NCI-H460 (cell line): Measurements from ENCODE around the gene PCDHB15. TPM values are rescaled to one million over a fixed set of nuclear protein-coding genes. Genes with fewer than 3 reads are reported as not detected.
A peak's percentile ranks its signal among the peaks of the same experiment; 100 is the strongest.
"Not testable (repeated sequence)": the region's sequence is repeated elsewhere in the genome, so short reads cannot be mapped to it uniquely, and the experiment has no call there.

Experiments used
- DNase-seq: peaks from one replicate; pipeline ENCODE4 v3.0.0-alpha.2; 2016; ENCODE audit warnings: low read depth; ENCODE audit errors: extremely low read depth
- polyA plus RNA-seq: library from polyadenylated mRNA; depleted of rRNA; stranded (reverse); fragments of >200 nt; gene quantifications from 2 replicates; pipeline ENCODE4 v1.2.3, GENCODE V29; 2014; cell fraction: nucleus; rRNA removed
- total RNA-seq: library from RNA; depleted of rRNA; stranded (reverse); fragments of >200 nt; shearing (Covaris generic); gene quantifications from 2 replicates; pipeline ENCODE4 v1.2.3, GENCODE V29; 2014; rRNA removed

The PCDHB15 gene
- total RNA-seq: 0.12 and 0.20 TPM in 2 replicates
- 0.21 and 0.29 TPM in 2 replicates for polyA plus RNA-seq

DNA sequence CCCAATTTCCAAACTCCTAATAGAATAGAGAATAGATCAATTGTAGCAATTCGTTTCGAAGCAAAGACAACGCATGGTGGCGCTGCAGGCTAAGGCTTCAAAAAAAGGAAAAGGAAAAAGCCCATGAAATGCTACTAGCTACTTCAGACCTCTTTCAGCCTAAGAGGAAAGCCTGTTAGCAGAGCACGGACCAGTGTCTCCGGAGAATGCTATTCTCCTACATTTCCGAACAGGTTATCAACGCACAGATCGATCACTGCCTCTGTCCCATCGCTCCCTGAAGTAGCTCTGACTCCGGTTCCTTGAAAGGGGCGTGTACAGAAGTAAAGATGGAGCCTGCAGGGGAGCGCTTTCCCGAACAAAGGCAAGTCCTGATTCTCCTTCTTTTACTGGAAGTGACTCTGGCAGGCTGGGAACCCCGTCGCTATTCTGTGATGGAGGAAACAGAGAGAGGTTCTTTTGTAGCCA is at the start of gene PCDHB15:
Gene PCDHB15 (plus strand): TSS at position 146 of the 468 bp plus-strand sequence. CDS start 184 bp downstream, at position 330.
- DNase-seq: no peak

DNA sequence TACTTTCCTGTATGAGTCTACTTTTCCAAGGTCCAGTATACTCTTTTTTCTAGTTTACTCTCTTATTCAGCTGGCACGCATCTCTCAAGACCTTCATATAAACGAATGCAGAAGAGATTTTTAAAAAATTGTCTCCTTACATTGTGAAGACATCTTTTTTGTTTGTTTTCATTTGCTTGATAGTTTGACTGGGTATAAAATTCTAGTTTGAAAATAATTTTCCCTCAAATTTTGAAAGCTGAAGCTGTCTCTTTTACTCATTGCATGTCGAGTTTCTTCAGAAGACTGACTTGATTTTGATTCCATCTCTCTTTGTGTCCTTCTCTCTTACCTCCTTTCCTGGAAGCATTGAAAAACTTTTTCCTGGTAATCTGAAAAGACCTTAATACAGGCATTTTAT is 48.8 kb upstream of the PCDHB15 start:
- no peak for DNase-seq

DNA sequence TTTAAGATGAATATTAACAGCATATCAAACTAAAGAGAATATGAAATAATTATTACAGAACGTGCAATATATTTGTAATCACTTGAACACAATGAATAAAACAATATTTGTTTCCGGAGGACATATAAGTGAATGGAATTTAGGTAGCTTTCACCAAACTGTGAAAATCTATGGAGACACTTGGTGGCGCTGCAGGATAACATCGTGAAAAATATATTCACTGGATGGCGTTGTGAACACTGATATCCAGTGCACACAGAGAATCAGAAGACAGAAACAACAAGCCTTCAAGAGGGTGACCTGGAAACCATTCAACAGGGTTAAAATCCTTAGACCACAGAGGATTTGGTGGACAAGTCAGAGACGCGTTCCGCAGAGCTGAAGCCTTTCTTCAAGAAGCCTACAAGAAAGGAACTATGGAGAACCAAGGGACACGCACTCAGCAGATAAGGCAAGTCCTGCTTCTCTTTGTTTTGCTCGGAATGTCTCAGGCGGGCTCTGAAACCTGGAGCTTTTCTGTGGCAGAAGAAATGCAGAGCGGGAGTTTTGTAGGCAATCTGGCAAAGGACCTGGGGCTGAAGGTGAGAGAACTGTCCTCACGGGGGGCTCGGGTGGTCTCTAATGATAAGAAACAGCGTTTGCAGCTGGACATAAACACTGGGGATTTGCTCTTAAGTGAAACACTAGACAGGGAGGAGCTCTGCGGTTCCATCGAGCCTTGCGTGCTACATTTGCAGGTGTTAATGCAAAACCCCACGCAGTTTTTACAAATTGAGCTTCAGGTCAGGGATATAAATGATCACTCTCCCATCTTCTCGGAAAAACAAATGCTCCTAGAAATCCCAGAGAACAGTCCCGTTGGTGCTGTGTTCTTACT is 45.6 kb upstream of the PCDHB15 start, which contains the start of gene PCDHB11:
Gene PCDHB11 (plus strand): TSS at position 269 of the 877 bp plus-strand sequence. CDS start 148 bp downstream, at position 417.
- DNase-seq: peak; percentile 69

DNA sequence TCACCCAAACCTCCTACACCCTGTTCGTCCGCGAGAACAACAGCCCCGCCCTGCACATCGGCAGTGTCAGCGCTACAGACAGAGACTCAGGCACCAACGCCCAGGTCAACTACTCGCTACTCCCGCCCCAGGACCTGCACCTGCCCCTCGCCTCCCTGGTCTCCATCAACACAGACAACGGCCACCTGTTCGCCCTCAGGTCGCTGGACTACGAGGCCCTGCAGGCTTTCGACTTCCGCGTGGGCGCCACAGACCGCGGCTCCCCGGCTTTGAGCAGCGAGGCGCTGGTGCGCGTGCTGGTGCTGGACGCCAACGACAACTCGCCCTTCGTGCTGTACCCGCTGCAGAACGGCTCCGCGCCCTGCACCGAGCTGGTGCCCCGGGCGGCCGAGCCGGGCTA is 44.1 kb upstream of the PCDHB15 start:
- not testable (repeated sequence) for DNase-seq

DNA sequence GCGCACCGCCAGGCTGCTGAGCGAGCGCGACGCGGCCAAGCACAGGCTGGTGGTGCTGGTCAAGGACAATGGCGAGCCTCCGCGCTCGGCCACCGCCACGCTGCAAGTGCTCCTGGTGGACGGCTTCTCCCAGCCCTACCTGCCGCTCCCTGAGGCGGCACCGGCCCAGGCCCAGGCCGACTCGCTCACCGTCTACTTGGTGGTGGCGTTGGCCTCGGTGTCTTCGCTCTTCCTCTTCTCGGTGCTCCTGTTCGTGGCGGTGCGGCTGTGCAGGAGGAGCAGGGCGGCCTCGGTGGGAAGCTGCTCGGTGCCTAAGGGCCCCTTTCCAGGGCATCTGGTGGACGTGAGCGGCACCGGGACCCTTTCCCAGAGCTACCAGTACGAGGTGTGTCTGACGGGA is 43.5 kb upstream of the PCDHB15 start:
- not testable (repeated sequence) for DNase-seq

DNA sequence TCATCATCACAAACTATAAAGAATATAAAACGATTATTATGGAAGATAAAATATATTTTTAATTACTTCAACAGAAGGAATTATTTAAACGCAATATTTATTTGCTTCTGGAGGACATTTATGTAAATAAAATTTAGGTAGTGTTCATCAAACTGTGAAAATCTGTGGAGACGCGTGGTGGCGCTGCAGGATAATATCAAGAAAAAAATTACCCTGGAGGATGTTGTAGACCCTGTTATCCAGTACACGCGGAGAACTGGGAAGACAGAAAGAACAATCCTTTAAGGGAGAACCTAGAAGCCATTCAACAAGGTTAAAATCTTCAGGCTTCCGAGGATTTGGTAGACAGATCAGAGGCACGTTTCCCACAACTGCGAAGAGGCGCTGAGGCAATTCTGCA is 36.7 kb upstream of the PCDHB15 start, which contains the start of gene PCDHB12:
Gene PCDHB12 (plus strand): TSS at position 242 of the 400 bp plus-strand sequence. CDS start 189 bp downstream, outside the sequence.
- peak; percentile 20 for DNase-seq

DNA sequence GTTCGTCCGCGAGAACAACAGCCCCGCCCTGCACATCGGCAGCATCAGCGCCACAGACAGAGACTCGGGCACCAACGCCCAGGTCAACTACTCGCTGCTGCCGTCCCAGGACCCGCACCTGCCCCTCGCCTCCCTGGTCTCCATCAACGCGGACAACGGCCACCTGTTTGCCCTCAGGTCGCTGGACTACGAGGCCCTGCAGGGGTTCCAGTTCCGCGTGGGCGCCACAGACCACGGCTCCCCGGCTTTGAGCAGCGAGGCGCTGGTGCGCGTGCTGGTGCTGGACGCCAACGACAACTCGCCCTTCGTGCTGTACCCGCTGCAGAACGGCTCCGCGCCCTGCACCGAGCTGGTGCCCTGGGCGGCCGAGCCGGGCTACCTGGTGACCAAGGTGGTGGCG is 34.9 kb upstream of the PCDHB15 start:
- not testable (repeated sequence) for DNase-seq

DNA sequence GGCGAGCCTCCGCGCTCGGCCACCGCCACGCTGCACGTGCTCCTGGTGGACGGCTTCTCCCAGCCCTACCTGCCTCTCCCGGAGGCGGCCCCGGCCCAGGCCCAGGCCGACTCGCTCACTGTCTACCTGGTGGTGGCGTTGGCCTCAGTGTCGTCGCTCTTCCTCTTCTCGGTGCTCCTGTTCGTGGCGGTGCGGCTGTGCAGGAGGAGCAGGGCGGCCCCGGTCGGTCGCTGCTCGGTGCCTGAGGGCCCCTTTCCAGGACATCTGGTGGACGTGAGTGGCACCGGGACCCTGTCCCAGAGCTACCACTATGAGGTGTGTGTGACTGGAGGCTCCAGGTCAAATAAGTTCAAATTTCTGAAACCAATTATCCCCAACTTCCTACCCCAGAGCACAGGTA is 34.3 kb upstream of the PCDHB15 start:
- DNase-seq: not testable (repeated sequence)

DNA sequence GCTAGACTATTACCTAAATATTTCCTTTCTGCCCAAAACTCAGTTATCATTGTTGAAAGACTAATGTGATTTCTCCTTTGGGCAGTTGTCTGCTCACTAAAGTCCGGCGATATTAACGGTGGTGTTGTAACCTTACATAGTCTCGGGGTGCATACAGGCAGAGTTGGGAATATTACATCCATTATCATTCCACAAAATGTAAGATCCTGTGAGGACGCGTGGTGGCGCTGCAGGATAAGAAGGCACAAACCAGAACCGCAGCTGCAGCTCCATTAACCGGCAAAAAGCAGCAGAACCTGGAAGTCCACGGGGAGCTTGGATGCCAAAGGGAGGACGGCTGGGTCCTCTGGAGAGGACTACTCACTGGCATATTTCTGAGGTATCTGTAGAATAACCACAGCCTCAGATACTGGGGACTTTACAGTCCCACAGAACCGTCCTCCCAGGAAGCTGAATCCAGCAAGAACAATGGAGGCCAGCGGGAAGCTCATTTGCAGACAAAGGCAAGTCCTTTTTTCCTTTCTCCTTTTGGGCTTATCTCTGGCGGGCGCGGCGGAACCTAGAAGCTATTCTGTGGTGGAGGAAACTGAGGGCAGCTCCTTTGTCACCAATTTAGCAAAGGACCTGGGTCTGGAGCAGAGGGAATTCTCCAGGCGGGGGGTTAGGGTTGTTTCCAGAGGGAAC is 31.4 kb upstream of the PCDHB15 start, which contains the start of gene PCDHB13:
Gene PCDHB13 (plus strand): TSS at position 264 of the 684 bp plus-strand sequence. CDS start 205 bp downstream, at position 469.
- peak; percentile 63 for DNase-seq

DNA sequence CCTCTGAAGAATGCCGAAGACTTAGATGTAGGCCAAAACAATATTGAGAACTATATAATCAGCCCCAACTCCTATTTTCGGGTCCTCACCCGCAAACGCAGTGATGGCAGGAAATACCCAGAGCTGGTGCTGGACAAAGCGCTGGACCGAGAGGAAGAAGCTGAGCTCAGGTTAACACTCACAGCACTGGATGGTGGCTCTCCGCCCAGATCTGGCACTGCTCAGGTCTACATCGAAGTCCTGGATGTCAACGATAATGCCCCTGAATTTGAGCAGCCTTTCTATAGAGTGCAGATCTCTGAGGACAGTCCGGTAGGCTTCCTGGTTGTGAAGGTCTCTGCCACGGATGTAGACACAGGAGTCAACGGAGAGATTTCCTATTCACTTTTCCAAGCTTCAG is 30.6 kb upstream of the PCDHB15 start:
- not testable (repeated sequence) for DNase-seq

DNA sequence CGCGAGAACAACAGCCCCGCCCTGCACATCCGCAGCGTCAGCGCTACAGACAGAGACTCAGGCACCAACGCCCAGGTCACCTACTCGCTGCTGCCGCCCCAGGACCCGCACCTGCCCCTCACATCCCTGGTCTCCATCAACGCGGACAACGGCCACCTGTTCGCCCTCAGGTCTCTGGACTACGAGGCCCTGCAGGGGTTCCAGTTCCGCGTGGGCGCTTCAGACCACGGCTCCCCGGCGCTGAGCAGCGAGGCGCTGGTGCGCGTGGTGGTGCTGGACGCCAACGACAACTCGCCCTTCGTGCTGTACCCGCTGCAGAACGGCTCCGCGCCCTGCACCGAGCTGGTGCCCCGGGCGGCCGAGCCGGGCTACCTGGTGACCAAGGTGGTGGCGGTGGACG is 29.7 kb upstream of the PCDHB15 start:
- DNase-seq: not testable (repeated sequence)

DNA sequence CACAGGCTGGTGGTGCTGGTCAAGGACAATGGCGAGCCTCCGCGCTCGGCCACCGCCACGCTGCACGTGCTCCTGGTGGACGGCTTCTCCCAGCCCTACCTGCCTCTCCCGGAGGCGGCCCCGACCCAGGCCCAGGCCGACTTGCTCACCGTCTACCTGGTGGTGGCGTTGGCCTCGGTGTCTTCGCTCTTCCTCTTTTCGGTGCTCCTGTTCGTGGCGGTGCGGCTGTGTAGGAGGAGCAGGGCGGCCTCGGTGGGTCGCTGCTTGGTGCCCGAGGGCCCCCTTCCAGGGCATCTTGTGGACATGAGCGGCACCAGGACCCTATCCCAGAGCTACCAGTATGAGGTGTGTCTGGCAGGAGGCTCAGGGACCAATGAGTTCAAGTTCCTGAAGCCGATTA is 29.2 kb upstream of the PCDHB15 start:
- not testable (repeated sequence) for DNase-seq

DNA sequence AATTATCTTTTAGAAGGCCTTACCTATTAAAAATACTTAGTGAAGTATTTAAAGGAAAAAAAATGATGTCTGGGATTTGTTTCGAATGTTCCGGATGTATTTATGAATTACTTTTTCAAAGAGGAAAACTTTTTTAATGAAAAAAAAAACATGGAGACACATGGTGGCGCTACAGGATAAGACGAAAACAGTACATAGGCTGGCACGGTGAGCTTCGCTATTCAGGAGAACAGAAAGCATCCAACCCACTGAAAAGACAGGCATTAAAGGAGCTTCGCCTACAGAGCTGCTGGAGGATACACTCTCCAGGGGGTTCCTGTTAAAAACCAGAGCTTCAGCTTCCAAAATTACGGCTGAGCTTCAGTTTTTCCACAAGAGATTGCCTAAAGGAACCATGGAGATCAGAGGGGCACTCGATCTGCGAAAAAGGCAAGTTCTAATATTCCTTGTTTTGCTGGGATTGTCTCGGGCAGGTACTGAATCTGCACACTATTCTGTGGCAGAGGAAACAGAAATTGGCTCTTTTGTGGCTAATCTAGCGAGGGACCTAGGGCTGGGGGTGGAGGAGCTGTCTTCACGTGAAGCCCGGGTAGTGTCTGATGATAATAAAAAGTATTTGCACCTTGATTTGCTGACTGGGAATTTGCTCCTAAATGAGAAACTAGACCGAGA is 21.9 kb upstream of the PCDHB15 start, which contains the start of gene PCDHB14:
Gene PCDHB14 (plus strand): TSS at position 232 of the 672 bp plus-strand sequence. CDS start 163 bp downstream, at position 395.
- DNase-seq: peak; percentile 48

DNA sequence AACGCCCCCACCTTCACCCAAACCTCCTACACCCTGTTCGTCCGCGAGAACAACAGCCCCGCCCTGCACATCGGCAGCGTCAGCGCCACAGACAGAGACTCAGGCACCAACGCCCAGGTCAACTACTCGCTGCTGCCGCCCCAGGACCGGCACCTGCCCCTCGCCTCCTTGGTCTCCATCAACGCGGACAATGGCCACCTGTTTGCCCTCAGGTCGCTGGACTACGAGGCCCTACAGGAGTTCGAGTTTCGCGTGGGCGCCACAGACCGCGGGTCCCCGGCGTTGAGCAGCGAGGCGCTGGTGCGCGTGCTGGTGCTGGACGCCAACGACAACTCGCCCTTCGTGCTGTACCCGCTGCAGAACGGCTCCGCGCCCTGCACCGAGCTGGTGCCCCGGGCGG is 20.4 kb upstream of the PCDHB15 start:
- not testable (repeated sequence) for DNase-seq

DNA sequence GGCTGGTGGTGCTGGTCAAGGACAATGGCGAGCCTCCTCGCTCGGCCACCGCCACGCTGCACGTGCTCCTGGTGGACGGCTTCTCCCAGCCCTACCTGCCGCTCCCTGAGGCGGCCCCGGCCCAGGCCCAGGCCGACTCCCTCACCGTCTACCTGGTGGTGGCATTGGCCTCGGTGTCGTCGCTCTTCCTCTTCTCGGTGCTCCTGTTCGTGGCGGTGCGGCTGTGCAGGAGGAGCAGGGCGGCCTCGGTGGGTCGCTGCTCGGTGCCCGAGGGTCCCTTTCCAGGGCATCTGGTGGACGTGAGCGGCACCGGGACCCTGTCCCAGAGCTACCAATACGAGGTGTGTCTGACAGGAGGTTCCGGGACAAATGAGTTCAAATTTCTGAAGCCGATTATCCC is 19.8 kb upstream of the PCDHB15 start:
- DNase-seq: not testable (repeated sequence)

DNA sequence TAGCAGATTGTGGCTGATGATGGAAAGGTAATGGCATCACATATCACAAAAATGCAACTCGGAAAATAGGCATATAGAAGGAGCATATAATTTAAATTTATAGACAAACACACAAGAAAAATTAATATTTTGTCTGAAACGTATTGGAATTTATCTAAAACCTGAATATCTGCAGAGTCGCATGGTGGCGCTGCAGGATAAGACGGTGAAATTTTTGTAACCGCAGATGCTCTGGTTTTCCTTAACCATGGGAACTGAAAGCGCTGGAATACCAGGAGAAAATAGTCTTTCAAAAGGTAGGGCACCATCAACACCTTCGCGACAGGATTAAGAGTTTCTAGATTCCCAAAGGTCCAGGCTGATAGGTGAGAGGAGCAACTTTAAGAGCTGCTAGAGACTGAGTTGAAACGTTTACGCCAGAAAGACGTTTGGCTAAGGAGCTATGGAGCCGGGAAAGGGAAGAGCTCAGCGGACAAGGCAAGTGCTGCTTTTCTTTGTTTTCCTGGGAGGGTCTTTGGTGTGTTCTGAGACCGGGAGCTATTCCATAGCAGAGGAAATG is 11.0 kb upstream of the PCDHB15 start:
- no peak for DNase-seq

DNA sequence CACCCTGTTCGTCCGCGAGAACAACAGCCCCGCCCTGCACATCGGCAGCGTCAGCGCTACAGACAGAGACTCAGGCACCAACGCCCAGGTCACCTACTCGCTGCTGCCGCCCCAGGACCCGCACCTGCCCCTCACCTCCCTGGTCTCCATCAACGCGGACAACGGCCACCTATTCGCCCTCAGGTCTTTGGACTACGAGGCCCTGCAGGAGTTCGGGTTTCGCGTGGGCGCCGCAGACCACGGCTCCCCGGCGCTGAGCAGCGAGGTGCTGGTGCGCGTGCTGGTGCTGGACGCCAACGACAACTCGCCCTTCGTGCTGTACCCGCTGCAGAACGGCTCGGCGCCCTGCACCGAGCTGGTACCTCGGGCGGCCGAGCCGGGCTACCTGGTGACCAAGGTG is 9.3 kb upstream of the PCDHB15 start:
- DNase-seq: not testable (repeated sequence)

DNA sequence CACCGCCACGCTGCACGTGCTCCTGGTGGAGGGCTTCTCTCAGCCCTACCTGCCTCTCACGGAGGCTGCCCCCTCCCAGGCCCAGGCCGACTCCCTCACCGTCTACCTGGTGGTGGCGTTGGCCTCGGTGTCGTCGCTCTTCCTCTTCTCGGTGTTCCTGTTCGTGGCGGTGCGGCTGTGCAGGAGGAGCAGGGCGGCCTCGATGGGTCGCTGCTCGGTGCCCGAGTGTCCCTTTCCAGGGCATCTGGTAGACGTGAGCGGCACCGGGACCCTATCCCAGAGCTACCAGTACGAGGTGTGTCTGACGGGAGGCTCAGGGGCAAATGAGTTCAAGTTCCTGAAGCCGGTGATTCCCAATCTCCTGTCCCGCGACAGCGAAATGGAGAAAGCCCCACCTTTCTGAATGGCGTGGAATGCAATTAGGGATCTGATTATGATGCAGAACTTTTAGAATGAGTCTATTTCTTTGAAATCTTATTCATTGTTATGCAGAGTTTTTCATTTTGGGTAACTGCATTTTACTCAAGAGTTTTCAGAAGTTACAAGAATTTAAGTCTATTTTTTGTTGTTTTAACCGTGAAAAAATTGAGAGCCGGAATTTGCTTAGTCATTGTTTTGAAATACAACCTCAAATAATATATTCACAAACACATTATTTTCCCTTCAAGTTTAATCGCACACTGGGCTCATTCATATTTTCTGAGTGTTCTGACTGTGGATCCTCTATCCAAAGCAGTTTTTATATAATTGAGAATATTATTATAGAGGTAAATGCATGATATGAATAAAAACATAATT is 8.5 kb upstream of the PCDHB15 start:
- no peak for DNase-seq

DNA sequence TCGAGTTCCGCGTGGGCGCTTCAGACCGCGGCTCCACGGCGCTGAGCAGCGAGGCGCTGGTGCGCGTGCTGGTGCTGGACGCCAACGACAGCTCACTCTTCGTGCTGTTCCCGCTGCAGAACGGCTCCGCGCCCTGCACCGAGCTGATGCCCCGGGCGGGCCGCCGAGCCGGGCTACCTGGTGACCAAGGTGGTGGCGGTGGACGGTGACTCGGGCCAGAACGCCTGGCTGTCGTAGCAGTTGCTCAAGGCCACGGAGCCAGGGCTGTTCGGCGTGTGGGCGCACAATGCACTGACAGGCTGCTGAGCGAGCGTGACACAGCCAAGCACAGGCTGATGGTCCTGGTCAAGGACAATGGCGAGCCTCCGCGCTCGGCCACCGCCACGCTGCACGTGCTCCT is 3.7 kb upstream of the PCDHB15 start:
- DNase-seq: no peak
